Stimulated activated CD4-positive, alpha-beta T cell treated with anti-CD3 and anti-CD28 coated beads, Interleukin-4, amount 100 ng/mL, for 24 hours (primary cell): ENCODE data around the gene C11orf87.

Experiments used
- DNase-seq: peaks from one replicate; pipeline ENCODE4 v3.0.0-alpha.2; 2020

The C11orf87 gene

DNA sequence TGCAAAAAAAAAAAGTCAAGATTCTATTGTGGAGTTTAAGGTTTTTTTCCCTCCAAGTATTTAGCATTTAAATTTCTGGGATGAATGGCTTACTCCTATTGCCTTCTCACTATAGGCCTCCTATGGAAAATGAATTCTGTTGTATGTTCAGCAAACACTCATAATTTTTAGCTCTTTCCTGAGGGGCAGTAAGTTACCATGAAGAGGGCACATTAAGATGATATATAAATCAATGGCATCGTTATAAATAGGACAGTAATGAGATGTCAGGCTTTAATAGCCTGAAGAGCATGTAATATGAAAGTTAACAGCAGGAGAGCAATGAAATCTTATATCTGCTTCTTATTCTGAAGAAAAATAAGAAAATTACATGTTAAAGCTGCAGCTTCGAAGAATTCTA is 32.9 kb downstream of the C11orf87 start:
- DNase-seq, result no peak
